ENCODE measurements around the gene ACOT11.

DNA sequence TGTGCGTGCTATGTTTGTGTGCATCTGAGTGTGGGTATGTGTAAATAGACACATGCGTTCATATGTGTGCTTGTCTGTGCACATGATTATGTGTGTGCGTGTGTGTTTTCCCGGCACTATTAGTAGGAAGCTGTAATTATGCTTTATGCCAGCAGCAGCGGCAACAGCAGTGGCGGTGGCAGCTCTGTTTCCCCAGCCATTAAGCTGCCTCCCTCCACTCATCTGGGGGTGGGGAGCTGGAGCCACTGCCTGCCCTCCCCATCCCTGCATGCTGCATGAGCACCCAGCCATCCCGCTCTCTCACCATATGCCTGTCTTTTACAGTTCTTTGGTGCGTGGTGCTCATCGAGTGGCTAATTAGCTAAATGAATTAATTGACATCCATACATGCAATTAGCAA, 30.5 kb upstream of the ACOT11 start:
- TF ChIP-seq, protein P1, sequence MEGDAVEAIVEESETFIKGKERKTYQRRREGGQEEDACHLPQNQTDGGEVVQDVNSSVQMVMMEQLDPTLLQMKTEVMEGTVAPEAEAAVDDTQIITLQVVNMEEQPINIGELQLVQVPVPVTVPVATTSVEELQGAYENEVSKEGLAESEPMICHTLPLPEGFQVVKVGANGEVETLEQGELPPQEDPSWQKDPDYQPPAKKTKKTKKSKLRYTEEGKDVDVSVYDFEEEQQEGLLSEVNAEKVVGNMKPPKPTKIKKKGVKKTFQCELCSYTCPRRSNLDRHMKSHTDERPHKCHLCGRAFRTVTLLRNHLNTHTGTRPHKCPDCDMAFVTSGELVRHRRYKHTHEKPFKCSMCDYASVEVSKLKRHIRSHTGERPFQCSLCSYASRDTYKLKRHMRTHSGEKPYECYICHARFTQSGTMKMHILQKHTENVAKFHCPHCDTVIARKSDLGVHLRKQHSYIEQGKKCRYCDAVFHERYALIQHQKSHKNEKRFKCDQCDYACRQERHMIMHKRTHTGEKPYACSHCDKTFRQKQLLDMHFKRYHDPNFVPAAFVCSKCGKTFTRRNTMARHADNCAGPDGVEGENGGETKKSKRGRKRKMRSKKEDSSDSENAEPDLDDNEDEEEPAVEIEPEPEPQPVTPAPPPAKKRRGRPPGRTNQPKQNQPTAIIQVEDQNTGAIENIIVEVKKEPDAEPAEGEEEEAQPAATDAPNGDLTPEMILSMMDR (IDR thresholded peaks at IDR 0.05): no peak
- TF ChIP-seq POLR2A (IDR thresholded peaks at IDR 0.05): no peak
